CD4-positive, alpha-beta T cell treated with Interleukin-17A for 4 hours (primary cell): ENCODE measurements around the gene CFC1.
A peak's percentile ranks its signal among the peaks of the same experiment; 100 is the strongest.
"Not testable (repeated sequence)": the region's sequence is repeated elsewhere in the genome, so short reads cannot be mapped to it uniquely, and the experiment has no call there.

Experiments used
- DNase-seq: peaks from one replicate; pipeline ENCODE4 v3.0.0-alpha.2; 2020; ENCODE audit warnings: mixed read lengths

CFC1 gene

DNA sequence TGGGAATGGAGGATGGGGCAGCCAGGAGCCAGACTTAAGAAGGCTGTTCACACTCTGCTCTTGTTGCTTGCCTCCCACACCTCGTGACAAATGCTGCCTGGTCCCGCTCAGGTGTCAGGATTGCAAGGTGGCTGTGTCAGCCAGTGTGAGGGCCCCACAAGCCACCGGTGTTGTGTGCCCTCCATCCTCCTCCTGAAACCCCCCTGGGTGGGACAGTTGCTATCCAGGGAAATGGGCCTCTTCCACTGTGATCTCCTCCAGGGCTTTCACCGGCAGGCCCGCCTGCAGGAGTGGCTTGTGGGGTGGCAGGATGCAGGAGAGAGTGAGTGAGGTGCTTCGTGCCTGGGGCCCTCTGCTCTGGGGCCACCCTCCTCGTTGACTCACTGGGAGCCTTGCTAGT is 16.4 kb downstream of the CFC1 start:
- not testable (repeated sequence) for DNase-seq

DNA sequence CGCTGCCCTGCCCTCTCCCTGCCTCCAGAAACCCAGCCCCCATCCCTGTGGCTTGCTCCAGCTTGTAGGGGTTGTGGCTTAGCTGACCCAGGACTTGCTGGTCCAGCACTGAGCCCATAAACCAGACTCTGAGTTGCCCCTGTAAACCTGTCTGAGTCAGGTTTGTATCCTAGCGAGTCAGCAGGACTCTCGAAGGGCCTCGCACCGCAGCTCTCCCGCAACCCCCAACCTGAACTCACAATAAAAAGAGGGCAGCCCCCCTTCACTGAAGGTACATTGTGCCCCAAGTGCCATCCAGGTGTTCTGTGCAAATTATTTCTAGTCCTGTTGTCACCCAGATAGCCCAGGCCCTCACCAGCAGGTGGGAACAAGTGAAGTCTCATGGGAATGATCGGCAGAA is 17.9 kb downstream of the CFC1 start:
- peak; percentile 0 for DNase-seq

GRCh38 chr2:130579121-130579520 is 20.3 kb downstream of the CFC1 start:
- not testable (repeated sequence) for DNase-seq

GRCh38 chr2:130577559-130577958 is 21.8 kb downstream of the CFC1 start:
- DNase-seq = not testable (repeated sequence)

DNA sequence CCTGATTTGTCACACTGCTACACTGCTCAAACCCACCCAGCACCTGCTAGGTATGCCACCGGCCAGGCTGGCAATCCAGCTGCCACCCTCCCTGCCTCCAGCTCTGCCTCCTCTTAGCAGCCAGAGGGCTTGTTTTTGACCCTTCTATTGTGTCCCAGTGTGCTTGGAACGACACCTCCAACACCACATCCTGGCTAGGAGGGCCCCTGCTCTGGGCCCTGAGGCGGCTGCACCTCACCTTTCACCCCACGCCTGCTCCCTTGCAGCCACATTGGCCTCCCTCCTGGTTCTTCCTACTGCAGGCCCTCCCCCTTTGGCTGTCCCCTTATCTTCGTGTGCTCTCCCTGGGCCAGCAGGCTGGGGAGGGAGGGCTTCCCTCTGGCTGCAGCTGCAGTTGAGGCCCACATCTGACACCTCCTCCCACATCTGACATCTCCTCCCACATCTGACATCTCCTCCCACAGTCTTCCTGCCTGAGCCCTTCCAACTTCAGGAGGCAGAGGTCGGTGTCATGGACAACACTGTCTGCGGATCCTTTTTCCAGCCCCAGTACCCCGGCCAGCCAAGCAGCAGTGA is 23.1 kb downstream of the CFC1 start:
- DNase-seq = not testable (repeated sequence)

GRCh38 chr2:130574230-130574629 is 25.1 kb downstream of the CFC1 start:
- not testable (repeated sequence) for DNase-seq

- DNase-seq = not testable (repeated sequence)
Measured at GRCh38 chr2:130571929-130572328, 27.4 kb downstream of the CFC1 start.

GRCh38 chr2:130566165-130566564 is 33.2 kb downstream of the CFC1 start:
- not testable (repeated sequence) for DNase-seq

DNA sequence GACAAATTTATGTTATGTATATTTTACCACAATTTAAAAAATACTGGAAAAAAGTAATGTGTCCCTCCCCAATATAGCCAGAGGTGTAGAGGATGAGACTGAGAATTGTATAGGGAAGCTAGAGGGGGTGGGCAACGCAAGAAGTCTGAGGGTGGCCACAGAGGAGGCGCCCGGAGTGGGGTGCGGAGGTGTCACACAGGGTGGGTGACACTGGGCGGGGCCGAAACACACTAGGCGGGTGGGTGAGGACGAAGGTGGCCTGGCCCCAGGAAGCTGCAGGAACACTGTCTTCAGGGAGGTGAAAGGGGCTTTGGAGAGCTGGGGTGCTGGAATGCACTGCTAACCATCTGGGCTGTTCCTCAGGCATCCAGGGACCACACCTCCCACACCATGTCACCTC is 42.9 kb downstream of the CFC1 start:
- not testable (repeated sequence) for DNase-seq

DNA sequence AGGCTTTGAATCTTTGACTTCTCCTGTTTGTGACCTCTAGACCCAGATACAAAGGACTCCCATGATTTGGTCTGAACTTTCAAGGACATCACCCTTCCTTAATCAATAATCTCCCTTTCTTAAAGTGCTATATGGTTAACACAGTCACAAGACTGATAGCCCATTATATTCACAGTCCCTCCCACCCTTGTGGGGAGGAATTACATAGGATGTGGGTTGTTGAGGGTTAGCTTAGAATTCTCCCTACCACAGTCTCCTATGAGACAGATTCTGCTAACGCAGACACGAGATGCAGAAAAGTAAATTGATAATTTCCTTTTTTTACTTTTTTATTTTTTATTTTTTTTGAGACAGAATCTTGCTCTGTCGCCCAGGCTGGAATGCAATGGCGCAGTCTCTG is 45.2 kb downstream of the CFC1 start:
- not testable (repeated sequence) for DNase-seq

DNA sequence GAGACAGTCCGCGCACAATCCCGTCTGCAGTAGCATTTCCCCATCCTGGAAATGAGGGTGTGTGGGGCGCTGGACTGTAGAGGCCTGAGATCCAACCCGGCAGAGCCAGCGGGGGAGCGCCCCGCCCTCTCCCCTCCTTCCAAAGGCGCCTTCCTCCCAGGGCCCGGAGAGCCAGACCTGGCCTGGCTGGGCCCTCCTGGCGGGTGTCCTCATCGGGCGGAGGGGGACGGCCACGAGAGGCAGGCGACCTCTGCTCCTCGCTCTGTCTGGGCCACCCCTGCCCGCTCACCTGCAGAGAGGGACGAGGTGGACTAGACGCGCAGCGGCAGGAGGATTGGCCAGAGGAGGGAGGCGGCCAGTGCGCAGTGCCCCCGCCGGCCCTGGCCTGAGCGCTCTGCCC is 49.9 kb downstream of the CFC1 start:
- not testable (repeated sequence) for DNase-seq

DNA sequence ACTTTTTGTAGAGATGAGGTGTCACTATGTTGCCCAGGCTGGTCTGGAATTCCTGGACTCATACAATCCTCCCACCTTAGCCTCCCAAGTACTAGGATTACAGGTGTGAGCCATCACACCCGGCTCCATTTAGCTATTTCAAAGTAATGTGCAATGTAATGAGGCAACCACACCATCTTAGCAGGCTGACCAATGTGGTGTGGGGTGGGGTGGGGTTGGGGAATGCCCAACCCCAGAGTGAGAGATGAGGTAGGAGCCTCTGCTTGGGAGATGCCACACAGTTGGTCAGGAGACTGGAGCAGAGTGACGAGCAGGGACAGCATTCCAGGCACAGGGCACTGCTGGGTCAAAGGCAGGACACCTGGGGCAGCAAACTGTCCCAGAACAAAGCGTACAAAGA is 51.0 kb downstream of the CFC1 start:
- not testable (repeated sequence) for DNase-seq

DNA sequence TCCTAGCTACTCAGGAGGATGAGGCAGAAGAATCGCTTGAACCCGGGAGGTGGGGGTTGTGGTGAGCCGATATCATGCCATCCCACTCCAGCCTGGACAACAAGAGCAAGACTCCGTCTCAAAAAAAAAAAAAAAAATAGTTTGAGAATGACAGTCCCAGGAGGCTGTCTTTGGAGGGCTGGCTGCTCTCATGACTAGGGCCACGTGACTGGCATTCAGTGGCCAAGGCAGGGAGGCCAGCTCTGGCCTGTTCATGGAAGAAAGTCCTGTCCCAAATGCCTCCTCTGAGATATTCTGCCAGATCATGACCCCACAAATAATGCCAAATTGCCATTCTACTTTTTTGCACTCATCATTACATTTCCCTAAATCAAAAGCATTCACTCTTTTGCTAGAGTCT is 54.4 kb downstream of the CFC1 start:
- not testable (repeated sequence) for DNase-seq

GRCh38 chr2:130543785-130544528 is 55.4 kb downstream of the CFC1 start:
- not testable (repeated sequence) for DNase-seq

GRCh38 chr2:130542789-130543188 is 56.6 kb downstream of the CFC1 start:
- not testable (repeated sequence) for DNase-seq
